ENCODE data around the gene CEBPZ. TPM values are rescaled to one million over a fixed set of nuclear protein-coding genes. Genes with fewer than 3 reads are reported as not detected.
A peak's percentile ranks its signal among the peaks of the same experiment; 100 is the strongest.

Gene CEBPZ
- total and polyA plus RNA-seq, 10 of the 15 experiments (the other 5 are each of a cell fraction or from before 2014, with no cell fraction given), result 29.4 to 89.2 (median 49.5) TPM

DNA sequence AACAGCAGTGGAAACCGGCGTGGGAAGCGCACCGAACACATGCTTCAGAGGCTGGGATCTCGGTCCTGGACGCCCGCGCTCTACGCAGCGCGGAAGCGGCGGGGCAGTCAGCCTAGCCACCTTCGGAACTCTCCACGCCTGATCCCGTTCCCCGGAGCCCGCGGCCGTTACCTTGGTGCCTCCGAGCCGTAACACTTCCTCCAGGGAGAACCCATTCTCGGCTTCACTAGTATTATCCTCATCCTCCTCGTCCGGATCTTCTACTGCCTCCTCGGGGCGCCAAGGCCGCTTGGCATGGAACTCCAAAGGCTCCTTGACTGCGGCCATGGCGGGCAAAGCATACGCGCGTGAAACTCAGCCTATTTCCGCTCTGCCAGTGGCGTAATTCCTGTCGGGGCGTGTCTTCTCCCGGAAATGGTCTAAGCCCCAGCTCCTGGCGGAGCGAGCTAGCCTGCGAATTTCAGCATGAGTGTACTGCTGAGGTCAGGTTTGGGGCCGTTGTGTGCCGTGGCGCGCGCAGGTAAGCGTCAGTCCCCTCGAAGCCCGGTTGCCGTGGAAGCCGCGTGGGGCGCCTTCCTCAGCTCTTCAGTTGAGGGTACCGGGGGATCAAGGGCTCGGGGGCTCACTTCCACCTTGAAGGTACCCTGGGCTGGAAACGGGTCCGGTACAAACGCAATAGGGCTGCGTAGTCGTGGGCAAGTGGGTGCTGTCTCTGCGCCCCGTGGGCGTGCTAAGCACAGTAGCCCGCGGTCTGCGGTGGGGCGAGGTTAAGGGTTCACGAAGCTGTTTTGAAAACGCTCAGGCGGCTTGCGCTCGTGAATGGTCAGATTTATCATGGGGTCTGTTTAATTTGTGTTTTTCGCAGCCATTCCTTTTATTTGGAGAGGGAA lies at the start of gene CEBPZ, which contains the start of gene NDUFAF7 (continued):
- TF ChIP-seq, protein P1, sequence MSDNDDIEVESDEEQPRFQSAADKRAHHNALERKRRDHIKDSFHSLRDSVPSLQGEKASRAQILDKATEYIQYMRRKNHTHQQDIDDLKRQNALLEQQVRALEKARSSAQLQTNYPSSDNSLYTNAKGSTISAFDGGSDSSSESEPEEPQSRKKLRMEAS (IDR thresholded peaks at IDR 0.05; ENCODE audit: low read depth, low read length), result peak; percentile 89; the same call in 1 of the 2 replicates
- TF ChIP-seq YY1 (IDR thresholded peaks at IDR 0.05; ENCODE audit: low read depth, low read length) (peak; percentile 96), ZNF207 (IDR thresholded peaks at IDR 0.05; ENCODE audit: borderline replicate concordance) (peak; percentile 23; the same call in 1 of the 2 replicates), IRF4 (IDR thresholded peaks at IDR 0.05; ENCODE audit: low read depth, low read length) (no peak), EZH2 (IDR thresholded peaks at IDR 0.05; ENCODE audit: borderline replicate concordance, control insufficient read depth, low read depth, low read length) (no peak), HDAC2 (IDR thresholded peaks at IDR 0.05) (no peak), POLR2AphosphoS5 (IDR thresholded peaks at IDR 0.05; ENCODE audit: low read length) (peak; percentile 97), ZZZ3 (IDR thresholded peaks at IDR 0.05; ENCODE audit: control insufficient read depth, insufficient read length, low read depth) (no peak)
- TF ChIP-seq, protein P2, sequence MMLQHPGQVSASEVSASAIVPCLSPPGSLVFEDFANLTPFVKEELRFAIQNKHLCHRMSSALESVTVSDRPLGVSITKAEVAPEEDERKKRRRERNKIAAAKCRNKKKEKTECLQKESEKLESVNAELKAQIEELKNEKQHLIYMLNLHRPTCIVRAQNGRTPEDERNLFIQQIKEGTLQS (IDR thresholded peaks at IDR 0.05; ENCODE audit: borderline replicate concordance, extremely low read depth, low read depth, low read length), result no peak
- TF ChIP-seq, protein P3, sequence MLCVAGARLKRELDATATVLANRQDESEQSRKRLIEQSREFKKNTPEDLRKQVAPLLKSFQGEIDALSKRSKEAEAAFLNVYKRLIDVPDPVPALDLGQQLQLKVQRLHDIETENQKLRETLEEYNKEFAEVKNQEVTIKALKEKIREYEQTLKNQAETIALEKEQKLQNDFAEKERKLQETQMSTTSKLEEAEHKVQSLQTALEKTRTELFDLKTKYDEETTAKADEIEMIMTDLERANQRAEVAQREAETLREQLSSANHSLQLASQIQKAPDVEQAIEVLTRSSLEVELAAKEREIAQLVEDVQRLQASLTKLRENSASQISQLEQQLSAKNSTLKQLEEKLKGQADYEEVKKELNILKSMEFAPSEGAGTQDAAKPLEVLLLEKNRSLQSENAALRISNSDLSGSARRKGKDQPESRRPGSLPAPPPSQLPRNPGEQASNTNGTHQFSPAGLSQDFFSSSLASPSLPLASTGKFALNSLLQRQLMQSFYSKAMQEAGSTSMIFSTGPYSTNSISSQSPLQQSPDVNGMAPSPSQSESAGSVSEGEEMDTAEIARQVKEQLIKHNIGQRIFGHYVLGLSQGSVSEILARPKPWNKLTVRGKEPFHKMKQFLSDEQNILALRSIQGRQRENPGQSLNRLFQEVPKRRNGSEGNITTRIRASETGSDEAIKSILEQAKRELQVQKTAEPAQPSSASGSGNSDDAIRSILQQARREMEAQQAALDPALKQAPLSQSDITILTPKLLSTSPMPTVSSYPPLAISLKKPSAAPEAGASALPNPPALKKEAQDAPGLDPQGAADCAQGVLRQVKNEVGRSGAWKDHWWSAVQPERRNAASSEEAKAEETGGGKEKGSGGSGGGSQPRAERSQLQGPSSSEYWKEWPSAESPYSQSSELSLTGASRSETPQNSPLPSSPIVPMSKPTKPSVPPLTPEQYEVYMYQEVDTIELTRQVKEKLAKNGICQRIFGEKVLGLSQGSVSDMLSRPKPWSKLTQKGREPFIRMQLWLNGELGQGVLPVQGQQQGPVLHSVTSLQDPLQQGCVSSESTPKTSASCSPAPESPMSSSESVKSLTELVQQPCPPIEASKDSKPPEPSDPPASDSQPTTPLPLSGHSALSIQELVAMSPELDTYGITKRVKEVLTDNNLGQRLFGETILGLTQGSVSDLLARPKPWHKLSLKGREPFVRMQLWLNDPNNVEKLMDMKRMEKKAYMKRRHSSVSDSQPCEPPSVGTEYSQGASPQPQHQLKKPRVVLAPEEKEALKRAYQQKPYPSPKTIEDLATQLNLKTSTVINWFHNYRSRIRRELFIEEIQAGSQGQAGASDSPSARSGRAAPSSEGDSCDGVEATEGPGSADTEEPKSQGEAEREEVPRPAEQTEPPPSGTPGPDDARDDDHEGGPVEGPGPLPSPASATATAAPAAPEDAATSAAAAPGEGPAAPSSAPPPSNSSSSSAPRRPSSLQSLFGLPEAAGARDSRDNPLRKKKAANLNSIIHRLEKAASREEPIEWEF (IDR thresholded peaks at IDR 0.05; ENCODE audit: insufficient replicate concordance, low read depth, low read length), result peak; percentile 17
- TF ChIP-seq, protein P4, sequence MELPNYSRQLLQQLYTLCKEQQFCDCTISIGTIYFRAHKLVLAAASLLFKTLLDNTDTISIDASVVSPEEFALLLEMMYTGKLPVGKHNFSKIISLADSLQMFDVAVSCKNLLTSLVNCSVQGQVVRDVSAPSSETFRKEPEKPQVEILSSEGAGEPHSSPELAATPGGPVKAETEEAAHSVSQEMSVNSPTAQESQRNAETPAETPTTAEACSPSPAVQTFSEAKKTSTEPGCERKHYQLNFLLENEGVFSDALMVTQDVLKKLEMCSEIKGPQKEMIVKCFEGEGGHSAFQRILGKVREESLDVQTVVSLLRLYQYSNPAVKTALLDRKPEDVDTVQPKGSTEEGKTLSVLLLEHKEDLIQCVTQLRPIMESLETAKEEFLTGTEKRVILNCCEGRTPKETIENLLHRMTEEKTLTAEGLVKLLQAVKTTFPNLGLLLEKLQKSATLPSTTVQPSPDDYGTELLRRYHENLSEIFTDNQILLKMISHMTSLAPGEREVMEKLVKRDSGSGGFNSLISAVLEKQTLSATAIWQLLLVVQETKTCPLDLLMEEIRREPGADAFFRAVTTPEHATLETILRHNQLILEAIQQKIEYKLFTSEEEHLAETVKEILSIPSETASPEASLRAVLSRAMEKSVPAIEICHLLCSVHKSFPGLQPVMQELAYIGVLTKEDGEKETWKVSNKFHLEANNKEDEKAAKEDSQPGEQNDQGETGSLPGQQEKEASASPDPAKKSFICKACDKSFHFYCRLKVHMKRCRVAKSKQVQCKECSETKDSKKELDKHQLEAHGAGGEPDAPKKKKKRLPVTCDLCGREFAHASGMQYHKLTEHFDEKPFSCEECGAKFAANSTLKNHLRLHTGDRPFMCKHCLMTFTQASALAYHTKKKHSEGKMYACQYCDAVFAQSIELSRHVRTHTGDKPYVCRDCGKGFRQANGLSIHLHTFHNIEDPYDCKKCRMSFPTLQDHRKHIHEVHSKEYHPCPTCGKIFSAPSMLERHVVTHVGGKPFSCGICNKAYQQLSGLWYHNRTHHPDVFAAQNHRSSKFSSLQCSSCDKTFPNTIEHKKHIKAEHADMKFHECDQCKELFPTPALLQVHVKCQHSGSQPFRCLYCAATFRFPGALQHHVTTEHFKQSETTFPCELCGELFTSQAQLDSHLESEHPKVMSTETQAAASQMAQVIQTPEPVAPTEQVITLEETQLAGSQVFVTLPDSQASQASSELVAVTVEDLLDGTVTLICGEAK (IDR thresholded peaks at IDR 0.05; ENCODE audit: borderline replicate concordance), result peak; percentile 92
- TF ChIP-seq, protein P5, sequence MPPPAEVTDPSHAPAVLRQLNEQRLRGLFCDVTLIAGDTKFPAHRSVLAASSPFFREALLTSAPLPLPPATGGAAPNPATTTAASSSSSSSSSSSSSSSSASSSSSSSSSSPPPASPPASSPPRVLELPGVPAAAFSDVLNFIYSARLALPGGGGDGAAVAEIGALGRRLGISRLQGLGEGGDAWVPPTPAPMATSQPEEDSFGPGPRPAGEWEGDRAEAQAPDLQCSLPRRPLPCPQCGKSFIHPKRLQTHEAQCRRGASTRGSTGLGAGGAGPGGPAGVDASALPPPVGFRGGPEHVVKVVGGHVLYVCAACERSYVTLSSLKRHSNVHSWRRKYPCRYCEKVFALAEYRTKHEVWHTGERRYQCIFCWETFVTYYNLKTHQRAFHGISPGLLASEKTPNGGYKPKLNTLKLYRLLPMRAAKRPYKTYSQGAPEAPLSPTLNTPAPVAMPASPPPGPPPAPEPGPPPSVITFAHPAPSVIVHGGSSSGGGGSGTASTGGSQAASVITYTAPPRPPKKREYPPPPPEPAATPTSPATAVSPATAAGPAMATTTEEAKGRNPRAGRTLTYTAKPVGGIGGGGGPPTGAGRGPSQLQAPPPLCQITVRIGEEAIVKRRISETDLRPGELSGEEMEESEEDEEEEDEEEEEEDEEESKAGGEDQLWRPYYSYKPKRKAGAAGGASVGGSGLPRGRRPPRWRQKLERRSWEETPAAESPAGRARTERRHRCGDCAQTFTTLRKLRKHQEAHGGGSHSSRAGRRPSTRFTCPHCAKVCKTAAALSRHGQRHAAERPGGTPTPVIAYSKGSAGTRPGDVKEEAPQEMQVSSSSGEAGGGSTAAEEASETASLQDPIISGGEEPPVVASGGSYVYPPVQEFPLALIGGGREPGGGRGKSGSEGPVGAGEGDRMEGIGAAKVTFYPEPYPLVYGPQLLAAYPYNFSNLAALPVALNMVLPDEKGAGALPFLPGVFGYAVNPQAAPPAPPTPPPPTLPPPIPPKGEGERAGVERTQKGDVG (CRISPR knock-in tag; IDR thresholded peaks at IDR 0.05), result no peak
